DMS53 treated with DMSO at 0.1 percent for 48 hours (cell line): Measurements from ENCODE around the gene YWHAE.
A peak's percentile ranks its signal among the peaks of the same experiment; 100 is the strongest.
"Not testable (repeated sequence)": the region's sequence is repeated elsewhere in the genome, so short reads cannot be mapped to it uniquely, and the experiment has no call there.

Experiments used
- DNase-seq: peaks from one replicate; lab custom pipeline; 2025; ENCODE audit not compliant: unreplicated experiment; lab: John Stamatoyannopoulos, UW

YWHAE gene

DNA sequence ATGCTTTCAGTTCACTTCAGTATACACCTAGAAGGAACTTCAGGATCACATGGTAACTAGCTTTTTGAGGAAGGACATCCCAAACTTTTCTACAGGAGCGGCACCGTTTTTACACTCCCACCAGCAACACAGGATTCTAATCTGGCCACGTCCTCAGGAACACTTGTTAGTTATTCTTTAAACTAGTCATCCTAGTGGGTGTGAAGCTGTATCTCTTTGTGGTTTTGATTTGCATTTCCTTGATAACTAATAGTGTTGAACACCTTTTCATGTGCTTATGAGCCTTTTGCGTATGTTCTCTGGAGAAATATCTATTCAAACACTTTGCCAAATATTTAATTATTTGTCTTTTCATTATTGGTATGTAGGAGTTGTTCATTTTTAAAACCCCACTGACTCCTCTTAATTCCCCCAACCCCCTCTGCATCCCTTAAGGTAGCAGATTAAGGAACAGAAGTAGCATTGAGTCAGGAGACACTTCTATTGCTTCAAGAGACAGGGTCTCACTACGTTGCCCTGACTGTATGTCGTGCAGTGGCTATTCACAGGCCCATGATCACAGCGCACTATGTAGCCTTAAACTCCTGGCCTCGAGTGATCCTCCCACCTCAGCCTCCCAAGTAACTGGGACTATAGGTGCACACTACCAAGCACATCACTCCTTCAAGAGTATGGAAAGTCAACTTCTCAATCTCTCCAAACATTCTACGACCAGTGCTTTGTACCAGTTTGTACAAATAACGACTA lies 25.4 kb downstream of the YWHAE start:
- no peak for DNase-seq

DNA sequence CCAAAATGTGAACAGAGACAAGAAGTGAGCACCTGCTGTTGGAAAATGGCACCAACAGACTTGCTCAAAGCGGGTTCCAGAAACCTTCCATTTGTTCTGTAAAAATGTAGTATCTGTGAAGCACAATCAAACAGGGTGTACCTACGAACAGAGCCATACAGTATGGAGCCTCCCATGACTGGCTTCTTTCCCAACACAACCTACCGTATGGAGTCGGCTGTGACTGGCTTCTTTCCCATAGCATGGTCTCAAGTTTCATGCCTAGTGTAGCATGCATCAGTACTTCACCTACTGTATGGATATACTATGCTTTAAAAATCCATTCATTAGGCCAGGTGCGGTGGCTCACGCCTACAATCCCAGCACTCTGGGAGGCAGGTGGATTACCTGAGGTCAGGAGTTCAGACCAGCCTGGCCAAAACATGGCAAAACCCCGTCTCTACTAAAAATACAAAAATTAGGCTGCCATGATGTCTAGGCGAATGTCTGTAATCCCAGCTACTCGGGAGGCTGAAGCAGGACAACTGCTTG lies 26.2 kb downstream of the YWHAE start:
- no peak for DNase-seq

DNA sequence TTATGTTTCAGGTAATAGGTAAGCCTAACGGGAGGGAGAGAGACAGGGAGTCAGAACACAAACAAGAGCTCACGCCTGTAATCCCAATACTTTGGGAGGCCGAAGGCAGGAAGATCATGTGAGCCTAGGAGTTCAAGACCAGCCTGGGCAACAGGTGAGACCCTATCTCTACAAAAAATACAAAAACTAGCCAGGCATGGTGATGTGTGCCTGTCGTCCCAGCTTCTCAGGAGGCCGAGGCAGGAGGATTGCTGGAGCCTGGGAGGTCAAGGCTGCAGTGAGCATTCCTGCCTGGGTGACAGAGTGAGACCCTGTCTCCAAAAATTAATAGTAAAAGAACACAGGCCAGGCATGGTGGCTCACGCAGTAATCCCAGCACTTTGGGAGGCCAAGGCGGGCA lies 27.4 kb downstream of the YWHAE start:
- DNase-seq: no peak

DNA sequence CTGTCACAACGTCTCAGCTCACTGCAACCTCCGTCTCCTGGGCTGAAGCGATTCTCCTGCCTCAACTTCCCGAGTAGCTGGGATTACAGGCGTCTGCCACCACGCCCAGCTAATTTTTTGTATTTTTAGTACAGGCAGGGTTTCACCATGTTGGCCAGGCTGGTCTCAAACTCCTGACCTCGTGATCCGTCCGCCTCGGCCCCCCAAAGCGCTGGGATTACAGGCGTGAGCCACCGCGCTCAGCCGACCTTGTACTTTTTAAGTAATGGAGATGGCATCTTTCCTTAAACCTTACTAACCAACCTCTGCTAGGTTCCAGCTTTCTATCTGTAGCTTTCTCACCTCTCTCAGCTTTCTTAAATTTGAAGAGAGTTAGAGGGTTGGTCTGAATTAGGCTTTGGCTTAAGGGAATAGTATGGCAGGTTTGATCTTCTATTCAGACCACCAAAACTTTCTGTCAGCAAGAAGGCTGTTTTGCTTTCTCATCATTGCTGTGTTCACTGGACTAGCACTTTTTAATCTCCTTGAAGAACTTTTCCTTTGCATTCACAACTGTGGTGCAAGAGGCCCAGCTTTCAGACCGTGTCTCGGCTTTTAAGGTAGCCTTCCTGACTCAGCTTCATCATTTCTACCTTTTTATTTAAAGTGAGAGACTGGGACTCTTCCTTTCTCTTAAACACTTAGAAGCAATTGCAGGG lies 28.0 kb downstream of the YWHAE start:
- no peak for DNase-seq

DNA sequence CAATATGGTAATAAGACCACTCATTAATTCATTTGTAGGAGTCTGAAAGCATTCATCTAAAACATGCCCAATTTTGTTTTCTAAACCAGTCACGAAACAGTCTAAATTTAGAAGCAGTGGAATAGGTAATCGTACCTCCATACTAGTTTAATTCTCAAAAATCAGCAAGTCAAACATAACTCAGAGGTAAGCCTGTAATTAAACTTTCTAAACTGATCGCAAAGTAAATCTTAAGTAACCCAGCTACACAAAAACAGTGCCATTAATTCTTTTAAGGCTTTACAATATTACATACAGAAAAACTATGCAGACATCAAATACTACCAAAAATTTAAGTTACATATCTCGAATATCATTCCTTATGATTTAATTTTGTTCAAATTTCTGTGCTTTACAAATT lies 31.4 kb downstream of the YWHAE start:
- no peak for DNase-seq

DNA sequence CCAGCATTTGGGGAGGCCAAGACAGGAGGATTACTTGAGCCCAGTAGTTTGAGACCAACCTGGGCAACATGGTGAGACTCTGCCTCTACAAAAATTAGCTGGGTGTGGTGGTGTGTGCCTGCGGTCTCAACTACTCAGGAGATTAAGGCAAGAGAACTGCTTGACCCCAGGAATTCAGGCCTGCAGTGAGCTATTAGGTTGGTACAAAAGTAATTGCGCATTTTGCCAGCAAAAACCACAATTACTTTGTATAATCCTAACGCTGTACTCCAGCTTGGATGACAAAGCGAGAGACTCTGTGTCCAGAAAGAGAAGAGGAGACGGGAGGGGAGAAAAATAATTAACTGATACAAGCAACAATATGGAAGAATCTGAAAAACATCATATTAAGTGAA lies 32.7 kb downstream of the YWHAE start:
- no peak for DNase-seq

DNA sequence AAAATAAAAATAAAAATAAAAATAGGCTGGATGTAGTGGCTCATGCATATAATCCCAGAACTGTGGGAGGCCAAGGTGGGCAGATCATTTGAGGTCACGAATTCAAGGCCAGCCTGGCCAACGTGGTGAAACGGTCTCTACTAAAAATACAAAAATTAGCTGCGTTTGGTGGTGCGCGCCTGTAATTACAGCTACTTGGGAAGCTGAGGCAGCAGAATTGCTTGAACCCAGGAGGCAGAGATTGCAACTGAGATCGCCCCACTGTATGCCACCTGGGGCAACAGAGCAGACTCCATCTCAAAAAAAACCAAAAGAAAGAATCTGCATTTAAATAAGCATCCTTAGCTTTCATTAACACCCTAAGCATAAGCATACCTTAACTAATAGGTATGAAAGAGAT lies 33.8 kb downstream of the YWHAE start:
- no peak for DNase-seq

DNA sequence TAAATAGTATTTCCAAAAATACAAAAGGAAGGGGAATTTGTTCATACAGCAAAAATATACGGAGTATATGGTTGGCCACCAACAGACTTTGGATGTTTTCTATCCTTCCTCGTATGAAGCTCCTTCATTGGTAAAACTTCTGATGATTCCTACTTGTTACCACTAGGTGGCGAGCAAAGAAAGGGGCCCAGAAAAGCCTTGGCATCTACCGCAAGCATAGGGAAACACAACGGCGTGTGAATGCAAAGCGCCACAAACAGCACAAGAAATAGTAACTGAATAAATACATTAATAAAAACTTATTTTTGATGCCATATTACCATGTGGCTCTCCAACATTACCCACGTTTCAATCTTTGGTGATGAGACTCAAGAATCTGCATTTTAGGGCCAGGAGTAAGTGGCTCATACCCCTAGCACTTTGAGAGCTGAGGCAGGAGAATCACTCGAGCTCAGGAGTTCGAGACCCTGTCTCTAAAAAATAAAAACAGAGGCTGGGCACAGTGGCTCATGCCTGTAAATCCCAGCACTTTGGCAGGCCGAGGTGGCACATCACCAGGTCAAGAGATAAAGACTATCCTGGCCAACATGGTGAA lies 34.5 kb downstream of the YWHAE start:
- DNase-seq: peak; percentile 33

DNA sequence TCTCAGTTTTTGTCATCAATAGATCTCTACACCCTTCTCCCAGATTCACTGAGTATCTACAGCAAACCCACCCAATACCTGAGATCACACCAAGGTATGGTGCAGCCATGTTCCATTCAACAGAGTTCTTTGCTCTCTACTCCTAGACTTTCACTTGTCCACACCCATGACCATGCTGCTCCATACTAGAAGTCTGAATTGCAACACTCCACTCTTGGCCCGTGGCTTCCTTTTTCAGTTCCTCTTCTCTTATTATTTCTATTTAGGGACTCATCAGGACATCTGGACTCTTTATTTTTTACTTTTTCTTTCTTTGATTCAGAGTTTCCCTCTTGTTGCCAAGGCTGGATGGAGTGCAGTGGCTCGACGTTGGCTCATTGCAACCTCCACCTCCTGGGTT lies 37.1 kb downstream of the YWHAE start:
- no peak for DNase-seq

DNA sequence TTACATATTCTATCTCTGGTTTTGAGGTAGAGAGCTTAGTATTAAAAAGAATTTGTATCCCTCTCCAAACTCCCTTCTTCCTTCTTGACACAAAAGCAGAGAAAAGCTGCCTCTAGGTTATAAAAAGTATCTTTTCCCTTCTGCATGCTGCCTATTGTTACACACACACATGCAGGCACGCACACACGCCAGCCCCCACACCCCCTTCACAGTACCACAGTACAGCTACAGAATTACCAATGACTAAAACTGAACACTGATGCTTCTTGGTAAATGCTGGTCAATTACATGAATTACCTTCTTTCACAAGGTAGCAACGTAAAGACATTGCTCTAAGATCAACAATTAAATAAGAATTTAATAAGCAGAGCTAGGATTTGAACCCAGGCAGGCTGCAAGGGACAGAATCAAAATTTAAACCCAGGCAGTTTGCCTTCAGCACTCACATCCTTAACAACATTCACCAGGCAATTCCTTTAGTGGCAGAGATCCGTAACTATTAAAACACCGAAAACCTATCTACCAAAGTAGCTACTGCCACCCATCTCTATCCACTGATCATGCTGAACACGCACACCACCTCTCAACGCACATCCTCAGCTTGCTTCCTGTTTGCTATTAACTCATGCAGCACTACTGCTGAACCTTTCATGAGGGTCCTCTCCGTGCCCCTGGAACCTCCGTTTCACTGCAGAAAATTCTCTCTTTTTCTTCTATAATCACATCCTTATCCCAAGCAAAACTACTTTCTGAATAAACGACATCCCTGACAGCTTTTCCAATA lies 37.8 kb downstream of the YWHAE start:
- no peak for DNase-seq

DNA sequence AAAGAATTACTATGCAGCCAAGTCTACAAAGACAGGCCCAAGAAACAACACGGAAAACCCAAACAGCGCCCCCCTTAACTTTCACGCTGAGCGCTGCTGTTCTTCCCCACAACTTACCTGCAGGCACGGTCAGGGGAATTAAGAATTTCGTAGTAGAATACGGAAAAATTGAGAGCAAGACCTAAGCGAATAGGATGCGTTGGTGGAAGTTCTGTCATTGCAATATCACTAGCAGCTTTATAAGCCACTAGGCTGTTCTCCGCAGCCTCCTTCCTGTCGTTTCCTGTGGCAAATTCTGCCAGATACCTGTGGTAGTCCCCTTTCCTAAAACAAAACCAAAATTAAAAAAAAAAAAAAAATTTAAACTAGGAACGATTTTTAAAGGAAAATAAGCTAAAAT lies 39.0 kb downstream of the YWHAE start:
- no peak for DNase-seq

DNA sequence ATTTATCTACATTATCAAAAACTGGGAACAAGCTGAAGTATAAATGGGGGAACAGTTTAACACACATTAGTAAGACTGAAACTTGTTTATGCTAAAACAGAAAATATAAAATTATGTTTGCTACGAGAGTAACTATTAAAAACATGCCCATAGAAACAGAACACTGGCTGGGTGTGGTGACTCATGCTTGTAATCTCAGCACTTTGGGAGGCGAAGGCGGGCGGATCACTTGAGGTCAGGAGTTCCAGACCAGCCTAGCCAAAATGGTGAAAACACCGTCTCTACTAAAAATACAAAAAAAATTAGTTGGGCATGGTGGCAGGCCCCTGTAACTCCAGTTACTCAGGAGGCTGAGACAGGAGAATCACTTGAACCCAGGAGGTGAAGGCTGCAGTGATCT lies 39.7 kb downstream of the YWHAE start:
- DNase-seq: not testable (repeated sequence)

DNA sequence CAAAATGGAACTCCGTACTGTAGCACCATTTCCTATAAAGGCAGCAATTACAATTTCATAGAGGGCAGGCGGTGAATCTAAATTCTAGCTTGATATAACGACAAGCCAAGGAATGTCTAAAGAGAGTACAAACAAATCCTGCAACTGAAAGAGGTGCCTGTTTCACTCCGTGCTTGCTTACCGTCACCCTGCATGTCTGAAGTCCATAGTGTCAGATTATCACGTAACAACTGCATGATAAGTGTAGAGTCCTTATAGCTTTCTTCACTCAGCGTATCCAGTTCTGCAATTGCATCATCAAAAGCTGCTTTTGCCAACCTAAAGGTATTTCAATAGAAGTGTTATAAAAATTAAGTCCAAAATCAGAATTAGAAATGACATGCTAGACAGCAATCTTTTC lies 46.0 kb downstream of the YWHAE start:
- no peak for DNase-seq

DNA sequence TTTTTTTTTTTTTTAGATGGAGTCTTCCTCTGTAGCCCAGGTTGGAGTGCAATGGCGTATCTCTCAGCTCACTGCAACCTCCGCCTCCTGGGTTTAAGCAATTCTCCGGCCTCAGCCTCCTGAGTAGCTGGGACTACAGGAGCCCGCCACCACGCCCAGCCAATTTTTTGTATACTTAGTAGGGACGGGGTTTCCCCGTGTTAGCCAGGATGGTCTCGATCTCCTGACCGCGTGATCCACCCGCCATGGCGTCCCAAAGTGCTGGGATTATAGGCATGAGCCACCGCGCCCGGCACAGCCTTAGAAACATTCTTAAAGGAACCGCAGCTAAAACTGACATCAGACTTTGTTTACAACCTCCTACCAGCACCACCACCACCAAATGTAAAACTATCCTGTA lies 47.5 kb downstream of the YWHAE start:
- DNase-seq: not testable (repeated sequence)

DNA sequence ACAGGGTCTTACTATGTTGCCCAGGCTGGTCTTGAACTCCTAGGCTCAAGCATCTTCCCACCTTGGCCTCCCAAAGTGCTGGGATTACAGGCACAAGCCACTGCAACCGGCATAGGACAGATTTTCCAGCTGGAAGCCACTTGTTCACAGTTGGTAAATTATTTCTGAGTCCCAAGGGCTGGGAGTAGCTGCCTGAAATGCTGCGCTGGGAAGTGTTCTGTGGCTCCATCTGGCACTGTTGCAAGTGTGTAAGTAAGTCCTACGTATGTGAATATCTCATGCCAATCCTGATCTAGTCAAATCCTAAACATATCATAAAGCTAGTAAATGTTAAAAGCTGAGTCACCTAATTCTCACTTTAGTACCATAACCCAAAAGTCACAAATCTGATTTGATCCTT lies 48.1 kb downstream of the YWHAE start:
- DNase-seq: no peak

DNA sequence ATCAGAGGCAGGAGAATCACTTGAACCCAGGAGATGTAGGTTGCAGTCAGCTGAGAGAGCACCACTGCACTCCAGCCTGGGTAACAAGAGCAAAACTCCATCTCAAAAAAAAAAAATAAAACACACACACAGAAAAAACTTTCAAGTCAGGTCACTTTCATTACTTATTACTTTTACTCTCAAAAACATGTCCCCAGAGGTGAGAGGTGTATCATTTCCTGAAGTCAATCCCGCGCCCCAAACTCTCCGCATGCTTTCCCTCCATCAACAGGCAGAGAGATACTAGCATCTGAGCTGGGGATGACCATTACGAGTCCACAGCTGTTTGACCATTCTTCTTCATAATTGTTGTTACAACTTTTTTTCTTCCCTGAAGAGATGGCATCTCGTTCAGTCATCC lies 48.7 kb downstream of the YWHAE start:
- no peak for DNase-seq

DNA sequence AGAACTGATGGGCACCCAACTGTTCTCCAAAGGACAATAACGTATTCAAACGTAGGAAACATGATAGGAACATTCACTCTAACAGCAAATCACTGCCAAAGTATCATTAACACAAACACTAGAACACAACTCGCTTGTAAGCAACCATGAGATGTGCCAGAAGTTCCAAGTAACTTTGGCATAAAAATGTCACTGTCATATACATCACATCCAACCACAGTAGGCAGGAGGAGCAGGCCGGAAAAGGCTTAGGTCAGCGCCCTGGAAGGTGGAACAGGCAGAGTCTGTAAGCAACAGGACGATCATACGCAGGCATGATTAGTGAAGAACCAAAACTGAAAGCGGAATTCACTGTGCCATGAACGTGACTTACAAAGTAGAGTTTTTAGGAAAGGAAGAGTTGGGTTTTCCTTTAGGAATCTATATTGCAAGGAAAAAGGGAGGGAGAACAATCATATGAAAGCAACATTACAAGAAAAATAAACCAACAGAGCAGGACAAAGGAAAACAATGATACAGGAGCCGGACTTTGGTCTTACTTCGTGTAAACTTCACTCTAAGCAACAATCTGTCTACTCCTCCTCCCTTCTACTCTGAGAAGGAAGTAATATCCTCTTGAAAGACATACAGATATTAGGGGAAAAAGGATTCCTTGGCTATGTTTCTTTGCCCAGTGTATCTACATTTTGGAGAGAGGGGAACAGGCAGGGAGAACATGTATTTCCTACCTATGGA lies 52.3 kb downstream of the YWHAE start:
- DNase-seq: no peak

DNA sequence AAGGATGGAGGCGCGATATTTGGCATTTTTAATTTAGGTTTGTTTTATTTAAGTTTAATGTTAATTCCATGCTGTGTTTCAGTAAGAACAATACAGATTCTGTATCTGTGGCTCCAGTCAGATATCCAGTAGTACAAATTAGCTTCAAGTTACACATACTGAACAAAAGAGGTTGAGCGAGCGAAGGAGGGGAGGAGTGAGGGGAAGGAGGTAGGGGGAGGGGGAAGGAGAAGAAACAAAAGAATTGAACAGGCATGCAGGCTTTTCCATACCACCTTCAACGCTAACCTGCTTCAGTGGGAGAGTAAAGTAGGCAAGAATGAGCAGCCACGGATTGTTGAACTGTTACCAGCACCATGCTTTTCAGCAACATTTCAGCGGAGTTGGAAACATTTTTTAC lies 55.5 kb downstream of the YWHAE start:
- DNase-seq: no peak

DNA sequence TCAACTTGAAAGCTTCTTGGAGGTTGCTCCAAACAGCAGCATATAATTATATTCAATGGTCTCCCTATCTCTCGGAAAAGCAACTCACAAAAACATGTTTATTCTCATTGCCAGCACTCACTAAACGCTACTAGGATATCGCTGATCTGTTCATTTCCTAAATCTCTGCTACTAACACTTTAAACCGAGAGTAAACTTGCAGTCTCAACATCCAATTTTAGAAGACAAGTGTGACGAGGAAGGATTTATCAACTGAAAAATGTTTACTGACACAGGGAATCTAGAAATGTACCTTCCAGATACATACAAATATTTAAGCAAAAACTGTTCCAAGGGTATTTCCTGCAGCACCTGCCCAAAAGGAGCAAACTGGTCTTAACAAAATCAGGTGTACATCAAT lies 56.5 kb downstream of the YWHAE start:
- DNase-seq: no peak

DNA sequence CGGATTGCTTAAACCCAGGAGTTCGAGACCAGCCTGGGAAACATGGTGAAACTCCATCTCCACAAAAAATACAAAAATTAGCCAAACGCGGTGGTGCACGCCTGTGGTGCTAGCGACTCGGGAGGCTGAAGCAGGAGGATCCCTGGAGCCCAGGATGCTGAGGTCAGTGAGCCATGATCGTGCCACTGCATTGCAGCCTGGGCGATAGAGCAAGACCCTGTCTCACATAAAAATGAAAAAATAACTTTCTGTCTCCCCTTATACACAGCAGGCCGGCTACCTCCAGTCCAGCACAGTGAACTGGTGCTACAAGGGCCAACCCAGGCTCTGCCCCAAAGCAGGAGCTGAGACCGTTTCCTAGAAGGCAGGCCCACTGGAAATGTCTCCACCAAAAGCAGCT lies 59.7 kb downstream of the YWHAE start:
- DNase-seq: no peak

DNA sequence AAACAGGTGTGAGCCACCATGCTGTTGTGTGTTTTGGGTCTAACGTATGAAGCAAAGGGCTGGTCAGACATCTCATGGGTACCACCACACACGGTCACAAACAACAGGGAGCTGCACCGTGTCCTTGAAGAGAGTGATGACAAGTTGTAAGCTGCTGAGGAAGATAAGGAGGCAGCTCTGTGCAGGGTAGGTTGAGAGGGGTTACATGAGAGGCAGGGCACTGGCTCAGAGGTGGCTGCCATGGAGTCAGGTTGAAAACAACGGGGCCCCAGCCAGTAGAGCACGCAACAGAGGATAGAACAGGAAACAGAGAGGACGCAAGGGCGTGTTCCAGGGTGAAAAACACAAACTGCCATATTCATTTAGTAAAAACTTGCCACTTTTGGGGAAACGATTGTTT lies 68.3 kb downstream of the YWHAE start:
- no peak for DNase-seq
